Subcutaneous abdominal adipose tissue (tissue), 5 donors: ENCODE data around the gene OOSP3.

Experiments
- H3K27ac ChIP-seq: one replicate; pipeline ENCODE4 v1.7.0; 2013; ENCODE audit warnings: low read depth, mild to moderate bottlenecking, inconsistent platforms, low read length, moderate library complexity
- H3K27me3 ChIP-seq, 5 donors: one replicate each; pipeline ENCODE4 v1.7.0; 2013; ENCODE audit warnings: low read length in 5 of 5, inconsistent platforms in 1 of 5; ENCODE audit not compliant: control insufficient read depth in 5 of 5, insufficient read depth in 4 of 5
- H3K36me3 ChIP-seq, 5 donors: one replicate each; pipeline ENCODE4 v1.7.0; 2013; ENCODE audit warnings: low read length in 5 of 5; ENCODE audit not compliant: control insufficient read depth in 5 of 5, insufficient read depth in 5 of 5
- H3K4me1 ChIP-seq, 5 donors: one replicate each; pipeline ENCODE4 v1.7.0; 2013; ENCODE audit warnings: low read length in 5 of 5, mild to moderate bottlenecking in 3 of 5, moderate library complexity in 1 of 5; ENCODE audit not compliant: control insufficient read depth in 5 of 5, insufficient read depth in 5 of 5
- H3K4me3 ChIP-seq, 5 donors: one replicate each; pipeline ENCODE4 v1.7.0; 2013; ENCODE audit warnings: low read length in 5 of 5, low read depth in 1 of 5
- H3K9ac ChIP-seq, 5 donors: one replicate each; pipeline ENCODE4 v1.7.0; 2013; ENCODE audit warnings: low read length in 5 of 5, mild to moderate bottlenecking in 4 of 5, moderate library complexity in 3 of 5
- H3K9me3 ChIP-seq, 5 donors: one replicate each; pipeline ENCODE4 v1.7.0; 2013; ENCODE audit warnings: low read length in 5 of 5; ENCODE audit not compliant: control insufficient read depth in 5 of 5
- donor health status: healthy.
- donor health status: healthy.
- donor health status: healthy.
- donor health status: healthy.
- donor health status: healthy.

Gene OOSP3

GRCh38 chr11:59938718-59939117, 60.1 kb downstream of the OOSP3 start:
- no peaks in the 10 kb centered on the region for H3K9me3 ChIP-seq
- no peak overlapping the region for H3K9ac ChIP-seq
- H3K27me3 ChIP-seq: no peaks in the 10 kb centered on the region
- H3K4me3 ChIP-seq: no peak overlapping the region
- H3K4me1 ChIP-seq: no peaks in the 10 kb centered on the region
- no peaks in the 10 kb centered on the region for H3K36me3 ChIP-seq
- no peak overlapping the region for H3K27ac ChIP-seq

- Histone ChIP-seq H3K9ac (no peak overlapping the region), H3K9me3 (no peaks in the 10 kb centered on the region), H3K27me3 (no peaks in the 10 kb centered on the region), H3K36me3 (no peaks in the 10 kb centered on the region), H3K4me3 (no peak overlapping the region), H3K4me1 (no peaks in the 10 kb centered on the region), H3K27ac (no peak overlapping the region)
These were observed 60.9 kb downstream of the OOSP3 start for GRCh38 chr11:59939482-59939881.

DNA sequence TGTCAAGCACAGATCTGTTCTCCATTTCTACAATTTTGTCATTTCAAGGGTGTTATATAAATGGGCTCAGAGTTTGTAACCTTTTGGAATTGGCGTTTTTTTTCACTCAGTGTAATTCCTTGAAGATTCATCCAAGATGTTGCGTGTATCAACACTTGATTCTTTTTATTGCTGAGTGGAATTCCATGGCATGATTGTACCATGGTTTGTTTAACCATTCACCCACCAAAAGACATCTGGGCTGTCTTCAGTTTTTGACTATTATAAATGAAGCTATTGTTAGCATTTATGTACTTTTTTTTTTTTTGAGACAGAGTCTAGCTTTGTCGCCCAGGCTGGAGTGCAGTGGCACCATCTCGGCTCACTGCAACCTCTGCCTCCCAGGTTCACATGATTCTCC, 62.5 kb downstream of the OOSP3 start:
- H3K9ac ChIP-seq: no peak overlapping the region
- no peak overlapping the region for H3K4me3 ChIP-seq
- H3K27ac ChIP-seq: no peak overlapping the region
- no peaks in the 10 kb centered on the region for H3K36me3 ChIP-seq
- H3K9me3 ChIP-seq: peaks cover 0 to 3% (median 0%) of the 10 kb centered on the region in 5 donors
- no peaks in the 10 kb centered on the region for H3K4me1 ChIP-seq
- H3K27me3 ChIP-seq: no peaks in the 10 kb centered on the region

- Histone ChIP-seq H3K9ac (no peak overlapping the region), H3K36me3 (no peaks in the 10 kb centered on the region), H3K4me1 (no peaks in the 10 kb centered on the region), H3K9me3 (peaks cover 0 to 3% (median 0%) of the 10 kb centered on the region in 5 donors), H3K27ac (no peak overlapping the region), H3K27me3 (no peaks in the 10 kb centered on the region), H3K4me3 (no peak overlapping the region)
These were observed 65.6 kb downstream of the OOSP3 start for GRCh38 chr11:59943997-59944714.

DNA sequence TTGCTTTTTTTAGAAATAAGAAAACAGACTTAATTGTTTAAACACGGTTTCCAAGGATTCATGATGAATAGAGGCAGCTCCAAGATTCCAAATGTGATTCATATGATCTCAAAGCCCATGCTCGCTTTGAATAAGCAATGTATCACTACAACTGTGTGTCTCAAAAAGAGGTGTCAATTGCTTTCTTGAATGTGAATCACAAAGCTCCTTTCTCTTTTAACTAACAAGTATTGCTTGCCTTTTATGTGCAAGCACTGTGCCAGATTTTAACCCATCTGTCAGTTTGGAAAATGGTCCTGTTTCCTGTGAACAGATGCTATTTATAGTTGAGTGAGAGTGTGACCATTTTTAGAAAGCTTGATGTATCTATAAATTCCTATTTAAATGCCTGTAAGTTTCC, 66.1 kb downstream of the OOSP3 start:
- Histone ChIP-seq H3K4me3 (no peak overlapping the region), H3K9ac (no peak overlapping the region), H3K36me3 (no peaks in the 10 kb centered on the region), H3K9me3 (peaks cover 0 to 3% (median 0%) of the 10 kb centered on the region in 5 donors), H3K27ac (no peak overlapping the region), H3K27me3 (no peaks in the 10 kb centered on the region), H3K4me1 (no peaks in the 10 kb centered on the region)
